ENCODE measurements around the gene EPC1. TPM values are rescaled to one million over a fixed set of nuclear protein-coding genes. Genes with fewer than 3 reads are reported as not detected.
"Not testable (repeated sequence)": the region's sequence is repeated elsewhere in the genome, so short reads cannot be mapped to it uniquely, and the experiment has no call there.

Gene EPC1
- polyA plus RNA-seq (ENCODE audit: insufficient read depth in 1 of 5, insufficient read length in 5 of 5, low replicate concordance in 1 of 5), result 10 to 100 TPM; 55.8 to 87.4 (median 78.6) TPM
- long read RNA-seq, donor 1, partial matches to known transcripts, result 0 of 4 reads
- long read RNA-seq, donor 1, other reads (novel, unspliced or antisense), result 0 of 4 reads
- long read RNA-seq, donor 2, partial matches to known transcripts, result 5 of 5 reads
- long read RNA-seq, donor 2, other reads (novel, unspliced or antisense), result 0 of 5 reads
- long read RNA-seq, donor 3, partial matches to known transcripts, result 0 of 4 reads
- long read RNA-seq, donor 3, other reads (novel, unspliced or antisense), result 0 of 4 reads
- long read RNA-seq, donor 4, full-length matches to known transcripts, result 3 of 3 reads
- long read RNA-seq, donor 4, partial matches to known transcripts, result 0 of 3 reads
- long read RNA-seq, donor 4, other reads (novel, unspliced or antisense), result 0 of 3 reads
- long read RNA-seq, donor 5, full-length matches to known transcripts, result 7 of 15 reads
- long read RNA-seq, donor 5, partial matches to known transcripts, result 8 of 15 reads
- long read RNA-seq, donor 5, other reads (novel, unspliced or antisense), result 0 of 15 reads
- long read RNA-seq, donor 6, full-length matches to known transcripts, result 5 of 20 reads
- long read RNA-seq, donor 6, partial matches to known transcripts, result 15 of 20 reads
- long read RNA-seq, donor 6, other reads (novel, unspliced or antisense), result 0 of 20 reads
- long read RNA-seq, donor 7, full-length matches to known transcripts, result 2 of 2 reads
- long read RNA-seq, donor 7, partial matches to known transcripts, result 0 of 2 reads
- long read RNA-seq, donor 7, other reads (novel, unspliced or antisense), result 0 of 2 reads
- long read RNA-seq, donor 8, partial matches to known transcripts, result 0 of 2 reads
- long read RNA-seq, donor 8, other reads (novel, unspliced or antisense), result 0 of 2 reads

- peak; percentile 93 for DNase-seq
Observed at GRCh38 chr10:32346551-32347362, at the start of gene EPC1. Gene EPC1, minus strand, starts transcription at chr10:32347158. Its CDS starts 243 bp downstream, at chr10:32346915.

DNA sequence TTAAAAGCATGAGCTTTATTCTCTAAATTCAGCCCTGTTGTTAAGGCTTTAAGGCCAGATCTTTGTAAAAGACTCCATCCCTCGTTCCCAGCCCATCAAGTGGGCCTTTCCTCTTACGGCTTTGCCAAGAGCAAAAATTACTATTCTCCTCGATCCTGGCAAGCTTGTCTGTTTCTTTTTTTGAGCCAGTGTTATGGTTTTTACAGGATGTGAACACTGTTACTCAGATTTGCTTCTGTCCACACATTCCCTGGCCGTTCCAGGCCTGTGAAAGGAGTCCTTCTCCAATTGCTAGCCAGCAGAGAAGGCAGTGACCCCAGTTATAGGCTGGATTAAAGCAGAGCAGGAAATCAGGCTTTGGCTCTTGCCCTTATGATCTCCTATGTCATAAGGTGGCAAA is 47.0 kb upstream of the EPC1 start:
- DNase-seq, result no peak

GRCh38 chr10:32392284-32392683 is 45.3 kb upstream of the EPC1 start:
- DNase-seq, result not testable (repeated sequence)

GRCh38 chr10:32390193-32390592 is 43.2 kb upstream of the EPC1 start:
- DNase-seq, result no peak

DNA sequence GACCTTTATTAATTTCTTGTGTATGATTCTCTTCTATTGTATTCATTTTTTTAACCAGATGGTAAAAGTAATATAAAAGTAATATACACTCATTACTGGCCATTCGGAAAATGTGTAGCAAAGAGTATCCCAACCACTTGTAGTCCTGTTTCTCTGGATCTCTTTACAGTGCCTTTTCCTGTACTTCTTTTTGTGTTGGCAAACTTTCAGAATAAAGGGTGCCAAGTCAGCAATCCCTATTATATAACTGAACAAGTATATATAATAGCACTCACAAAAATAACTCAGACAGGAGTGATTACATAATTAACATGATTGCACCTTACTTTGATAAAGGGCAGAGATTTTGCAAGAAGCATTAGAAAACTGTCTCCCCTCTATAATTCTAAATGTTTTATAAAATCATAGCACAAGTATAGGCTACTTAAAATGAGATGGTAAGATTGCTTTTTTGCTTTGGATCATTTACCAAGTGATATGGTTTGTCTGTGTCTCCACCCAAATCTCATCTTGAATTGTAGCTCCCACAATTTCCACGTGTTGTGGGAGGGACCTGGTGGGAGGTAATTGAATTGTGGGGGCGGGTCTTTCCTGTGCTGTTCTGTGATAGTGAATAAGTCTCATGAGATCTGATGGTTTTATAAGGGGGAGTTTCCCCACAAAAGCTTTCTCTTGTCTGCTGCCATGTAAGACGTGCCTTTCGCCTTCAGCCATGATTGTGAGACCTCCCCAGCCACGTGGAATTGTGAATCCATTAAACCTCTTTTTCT is 41.5 kb upstream of the EPC1 start:
- no peak for DNase-seq

GRCh38 chr10:32386623-32387260 is 39.8 kb upstream of the EPC1 start:
- DNase-seq, result peak; percentile 27 to 45

DNA sequence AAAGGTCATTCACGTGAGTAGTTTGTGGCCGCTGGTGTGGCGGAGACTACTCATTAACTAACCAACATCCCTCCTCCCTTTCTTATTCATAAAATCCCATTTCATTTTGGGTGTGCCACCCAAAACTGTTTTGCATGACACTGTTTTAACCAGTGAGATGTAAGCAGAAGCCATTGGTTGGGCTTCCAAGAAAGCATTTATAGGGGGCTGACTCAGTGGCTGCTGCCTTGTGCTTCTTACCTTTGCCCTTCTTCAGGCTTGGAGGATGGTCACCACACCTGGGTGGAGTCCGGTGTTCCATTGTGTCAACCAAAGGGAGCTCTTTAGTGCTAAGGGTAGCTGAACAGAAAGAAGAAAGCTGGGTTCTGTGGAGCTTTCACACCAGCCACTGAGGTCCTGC is 37.2 kb upstream of the EPC1 start:
- DNase-seq, result no peak

- no peak for DNase-seq
Observed at GRCh38 chr10:32381165-32381564, 34.2 kb upstream of the EPC1 start.

DNA sequence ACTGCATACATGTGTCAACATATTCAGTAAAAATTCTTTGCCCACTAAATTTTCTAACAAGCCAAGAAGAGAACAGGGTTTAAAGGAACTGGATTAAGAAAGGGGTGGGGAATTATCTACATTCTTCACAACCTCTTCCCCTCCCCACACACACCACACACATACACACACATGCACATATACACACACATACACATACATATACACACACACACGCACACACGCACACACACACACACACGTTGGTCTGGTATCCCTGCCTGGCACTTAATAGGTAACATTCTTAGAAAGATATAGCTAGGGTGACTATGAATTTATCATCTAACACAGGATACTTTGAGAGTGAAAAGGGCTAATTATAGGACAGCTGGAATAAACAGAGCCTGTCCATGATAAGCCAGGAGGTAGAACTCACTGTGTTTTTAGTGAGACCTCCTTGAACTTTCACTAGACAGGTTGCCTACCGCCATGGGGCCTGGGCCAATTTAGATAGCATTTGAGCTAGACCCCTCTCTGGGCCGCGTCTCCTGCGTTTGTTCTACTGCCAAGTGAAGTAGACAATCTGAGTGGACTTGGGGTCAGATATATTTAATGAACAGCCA is 33.1 kb upstream of the EPC1 start:
- peak in 1 of 2 donors; percentile 15 for DNase-seq

DNA sequence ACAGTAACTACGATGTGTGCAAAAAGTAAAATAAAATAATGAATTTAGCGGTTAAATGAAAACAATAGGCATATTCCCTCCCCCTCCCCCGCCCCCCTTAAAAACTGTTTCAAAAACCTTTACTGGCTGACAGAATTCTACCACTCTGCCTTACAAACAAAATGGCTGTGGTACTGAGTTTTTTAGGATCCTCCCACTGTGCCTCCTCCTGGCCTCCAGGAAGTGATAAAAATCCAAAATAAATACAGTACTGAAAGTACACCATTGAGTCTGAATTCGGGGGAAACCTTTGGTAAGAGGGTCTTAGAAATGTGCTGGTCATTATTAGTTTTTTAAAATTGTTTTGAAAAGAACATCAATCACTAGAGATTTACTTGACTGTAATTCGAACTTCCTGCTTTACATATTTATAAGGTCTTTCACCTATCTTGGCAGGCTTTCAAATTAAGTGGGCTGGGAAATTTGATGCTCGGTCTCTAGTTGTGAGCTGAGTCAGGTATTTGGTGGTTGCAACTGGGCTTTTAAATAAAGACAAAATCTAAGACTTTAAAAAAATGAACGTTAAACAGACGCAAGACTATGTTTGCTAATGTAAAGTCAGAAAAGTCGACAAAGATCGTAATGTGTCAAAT is 32.5 kb upstream of the EPC1 start:
- DNase-seq, result peak; percentile 60 to 65

- peak; percentile 89 to 93 for DNase-seq
Observed at GRCh38 chr10:32378363-32379317, 31.7 kb upstream of the EPC1 start.

GRCh38 chr10:32377458-32378259 is 30.7 kb upstream of the EPC1 start:
- DNase-seq, result peak; percentile 76 to 78

DNA sequence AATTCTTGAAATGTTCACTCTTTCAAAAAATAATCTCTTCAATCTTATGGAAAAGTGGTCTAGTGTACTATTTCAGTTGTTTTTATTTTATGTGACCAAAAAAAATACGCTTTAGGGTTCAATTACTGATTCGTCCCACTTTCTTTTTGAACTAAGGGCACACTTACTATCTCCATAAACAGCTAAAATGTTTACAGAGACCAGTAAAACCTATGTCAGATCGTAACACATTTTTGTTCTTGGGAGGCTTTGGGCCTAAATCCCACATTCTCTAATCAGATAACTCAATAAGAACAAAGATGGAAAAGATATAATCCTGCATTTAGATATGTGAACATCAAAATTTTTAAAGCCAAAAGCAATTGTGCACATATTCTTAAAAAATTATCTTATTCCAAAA is 29.8 kb upstream of the EPC1 start:
- DNase-seq, result peak in 1 of 2 donors; percentile 34

- DNase-seq, result no peak
Observed at GRCh38 chr10:32376097-32376496, 29.1 kb upstream of the EPC1 start.

DNA sequence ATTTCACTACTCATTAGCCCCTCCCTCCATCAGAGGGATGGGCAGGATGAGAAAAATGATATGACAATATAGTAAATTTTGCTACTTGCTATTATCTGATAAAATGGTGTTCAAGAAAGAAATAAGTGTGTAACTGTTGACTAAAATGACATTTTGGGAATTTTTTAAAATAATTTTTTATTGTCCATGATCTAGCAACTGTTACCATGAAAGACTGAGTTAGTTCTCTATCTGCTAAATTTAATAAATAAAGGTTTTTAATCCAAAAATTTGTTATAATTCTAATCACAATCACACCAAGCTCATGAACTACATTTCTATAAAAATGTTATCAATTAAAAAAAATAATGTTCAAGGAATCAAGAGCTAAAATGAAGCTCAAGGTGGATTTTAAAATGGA is 28.7 kb upstream of the EPC1 start:
- DNase-seq, result no peak

DNA sequence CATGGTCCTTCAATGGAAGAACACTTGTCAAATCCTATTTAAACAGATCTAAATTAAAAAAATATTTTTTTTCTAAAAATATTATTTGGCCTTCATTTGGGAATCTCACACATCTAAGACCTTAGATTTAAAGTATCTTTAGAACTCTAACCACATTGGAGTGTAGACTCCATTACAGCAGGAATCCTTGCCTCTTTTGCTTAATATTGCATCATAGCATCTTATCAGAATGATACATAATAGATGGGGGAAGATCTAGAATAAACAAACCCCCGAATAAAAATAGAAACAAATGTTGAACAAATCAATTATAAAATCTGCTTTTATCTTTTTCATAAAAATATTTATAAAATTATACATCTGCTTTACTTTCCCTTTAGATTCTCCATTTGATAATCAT is 27.6 kb upstream of the EPC1 start:
- DNase-seq, result no peak

GRCh38 chr10:32373496-32373895 is 26.5 kb upstream of the EPC1 start:
- no peak for DNase-seq
